Renal cortex interstitium (tissue), 11 donors: ENCODE measurements around the gene SERINC2. TPM values are rescaled to one million over a fixed set of nuclear protein-coding genes. Genes with fewer than 3 reads are reported as not detected.
"Not testable (repeated sequence)": the region's sequence is repeated elsewhere in the genome, so short reads cannot be mapped to it uniquely, and the experiment has no call there.

Experiments
- DNase-seq, 11 donors: peaks; one replicate each; pipeline ENCODE4 v3.0.0-alpha.2; 2013; ENCODE audit warnings: low read depth in 9 of 11, low spot score in 4 of 11; ENCODE audit errors: extremely low read depth in 1 of 11
- polyA plus RNA-seq, 3 donors: library from polyadenylated mRNA; unstranded; fragments of 120-200 nt; gene quantifications; one replicate each; pipeline ENCODE4 v1.2.1, GENCODE V29; 2013; ENCODE audit not compliant: insufficient read length in 3 of 3

The SERINC2 gene
- polyA plus RNA-seq, 3 donors, result 34.8 to 52.4 (median 51.1) TPM

DNA sequence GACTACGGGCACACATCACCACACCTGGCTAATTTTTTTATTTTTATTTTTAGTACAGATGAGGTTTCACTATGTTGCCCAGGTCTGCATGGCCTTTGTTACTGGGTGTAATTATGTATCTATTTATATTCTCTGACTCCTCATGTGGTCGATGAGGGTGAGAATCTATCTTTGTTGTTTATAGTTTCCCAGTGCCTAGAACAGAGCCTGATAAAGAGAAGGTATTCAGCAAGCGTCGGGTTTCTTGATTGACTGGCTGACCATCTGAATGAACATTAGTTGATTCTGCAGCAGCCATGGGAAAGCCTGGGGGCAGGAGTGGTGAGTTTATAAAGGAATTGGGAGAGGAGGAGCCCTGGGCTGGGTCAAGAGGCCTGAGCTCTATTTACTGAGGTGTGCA, 28.5 kb downstream of the SERINC2 start:
- DNase-seq, result no peak

- DNase-seq, result no peak
Measured at GRCh38 chr1:31441970-31442647, 29.1 kb downstream of the SERINC2 start.

- DNase-seq, result no peak
Measured at GRCh38 chr1:31442648-31442994, 29.6 kb downstream of the SERINC2 start.

- no peak for DNase-seq
Measured at GRCh38 chr1:31443673-31444072, 30.7 kb downstream of the SERINC2 start.

GRCh38 chr1:31444725-31445448, 31.9 kb downstream of the SERINC2 start:
- no peak for DNase-seq

- no peak for DNase-seq
Measured at GRCh38 chr1:31445951-31446350, 32.9 kb downstream of the SERINC2 start.

GRCh38 chr1:31447210-31447609, 34.2 kb downstream of the SERINC2 start:
- peak in 3 of 11 donors; percentile 10 to 22 (median 12) for DNase-seq

DNA sequence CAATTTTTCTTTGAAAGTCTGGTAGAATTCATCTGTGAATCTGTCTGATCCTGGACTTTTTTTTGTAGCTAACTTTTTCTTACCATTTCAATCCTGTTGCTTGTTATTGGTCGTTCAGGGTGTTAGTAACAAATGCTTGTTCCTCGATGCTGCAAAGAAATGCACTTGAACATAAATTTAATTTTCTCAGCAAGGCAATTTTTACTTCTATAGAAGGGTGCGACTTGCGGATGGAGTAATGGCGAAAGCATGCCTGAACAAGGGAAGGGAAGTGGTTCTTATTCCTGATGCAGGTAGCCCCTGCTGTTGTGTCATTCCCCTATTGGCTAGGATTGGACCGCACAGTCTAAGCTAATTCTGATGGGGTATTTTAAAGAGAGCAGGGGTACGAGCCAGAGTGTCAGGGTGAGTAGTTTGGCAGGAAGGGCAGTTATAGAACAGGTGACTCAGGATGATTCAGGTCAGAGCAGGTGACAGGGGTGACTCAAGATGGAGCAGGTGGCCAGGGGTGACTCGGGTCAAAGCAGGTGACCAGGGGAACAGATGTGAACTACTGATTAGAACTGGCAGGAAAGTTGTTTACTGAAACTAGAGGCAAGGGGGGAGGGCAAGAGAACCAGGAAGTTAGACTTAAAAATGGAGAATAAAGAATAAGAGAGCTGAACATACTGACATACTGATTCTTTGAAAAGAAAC, 40.5 kb downstream of the SERINC2 start:
- no peak for DNase-seq

DNA sequence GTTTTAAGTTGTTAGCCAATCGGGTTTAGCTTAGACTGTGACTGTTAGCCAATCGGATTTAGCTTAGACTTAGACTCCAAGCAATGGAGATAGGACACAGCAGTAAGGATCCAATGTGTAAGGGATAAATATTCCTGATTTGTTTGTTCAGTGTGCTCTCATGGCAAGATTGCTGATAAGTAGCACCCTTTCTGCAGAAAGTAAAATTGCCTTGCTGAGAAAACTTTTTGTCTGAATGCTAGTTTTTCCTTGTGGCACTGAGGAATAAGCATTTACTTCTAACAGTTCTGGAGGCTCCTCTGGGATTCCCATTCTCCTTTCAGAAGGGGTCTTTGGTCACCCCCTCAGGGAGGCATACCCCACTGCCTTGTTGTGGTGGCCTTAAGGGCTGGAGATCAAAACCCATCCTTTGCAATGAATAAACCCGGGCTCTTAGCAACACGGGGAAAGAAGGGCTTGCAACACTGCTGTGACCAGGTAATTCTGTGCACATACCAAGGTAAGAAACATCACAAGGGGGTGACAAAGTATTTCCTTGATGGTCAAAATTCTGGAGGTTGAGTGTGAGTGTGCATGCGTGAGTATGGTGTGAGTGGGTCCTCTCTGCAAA, 45.4 kb downstream of the SERINC2 start:
- no peak for DNase-seq

GRCh38 chr1:31460027-31460426, 47.0 kb downstream of the SERINC2 start:
- DNase-seq, result no peak

- no peak for DNase-seq
Measured at GRCh38 chr1:31467005-31467674, 54.1 kb downstream of the SERINC2 start.

- no peak for DNase-seq
Measured at GRCh38 chr1:31470794-31471315, 57.8 kb downstream of the SERINC2 start.

DNA sequence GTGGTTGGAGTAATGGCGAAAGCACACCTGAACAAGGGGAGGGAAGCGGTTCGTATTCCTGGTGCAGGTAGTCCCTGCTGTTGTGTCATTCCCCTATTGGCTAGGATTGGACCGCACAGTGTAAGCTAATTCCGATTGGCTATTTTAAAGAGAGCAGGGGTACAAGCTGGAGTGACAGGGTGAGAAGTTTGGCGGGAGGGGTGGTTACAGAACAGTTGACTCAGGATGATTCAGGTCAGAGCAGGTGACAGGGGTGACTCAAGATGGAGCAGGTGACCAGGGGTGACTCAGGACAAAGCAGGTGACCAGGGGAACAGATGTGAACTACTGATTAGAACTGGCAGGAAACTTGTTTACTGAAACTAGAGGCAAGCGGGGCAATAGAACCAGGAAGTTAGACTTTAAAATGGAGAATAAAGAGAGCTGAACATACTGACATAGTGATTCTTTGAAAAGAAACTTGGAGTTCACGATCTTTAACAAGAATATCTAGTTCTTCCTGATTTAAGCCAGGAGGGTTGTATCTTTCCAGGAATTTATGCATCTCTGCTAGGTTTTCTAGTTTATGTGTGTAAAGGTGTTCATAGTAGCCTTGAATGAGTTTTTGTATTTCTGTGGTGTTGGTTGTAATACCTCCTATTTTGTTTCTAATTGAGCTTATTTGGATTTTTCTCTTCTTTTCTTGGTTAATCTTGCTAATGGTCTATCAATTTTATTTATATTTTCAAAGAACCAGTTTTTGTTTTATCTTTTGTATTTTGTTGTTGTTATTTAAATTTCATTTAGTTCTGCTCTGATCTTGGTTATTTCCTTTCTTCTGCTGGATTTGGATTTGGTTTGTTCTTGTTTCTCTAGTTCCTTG, 58.7 kb downstream of the SERINC2 start:
- DNase-seq, result not testable (repeated sequence)

- not testable (repeated sequence) for DNase-seq
Measured at GRCh38 chr1:31472314-31472651, 59.3 kb downstream of the SERINC2 start.

DNA sequence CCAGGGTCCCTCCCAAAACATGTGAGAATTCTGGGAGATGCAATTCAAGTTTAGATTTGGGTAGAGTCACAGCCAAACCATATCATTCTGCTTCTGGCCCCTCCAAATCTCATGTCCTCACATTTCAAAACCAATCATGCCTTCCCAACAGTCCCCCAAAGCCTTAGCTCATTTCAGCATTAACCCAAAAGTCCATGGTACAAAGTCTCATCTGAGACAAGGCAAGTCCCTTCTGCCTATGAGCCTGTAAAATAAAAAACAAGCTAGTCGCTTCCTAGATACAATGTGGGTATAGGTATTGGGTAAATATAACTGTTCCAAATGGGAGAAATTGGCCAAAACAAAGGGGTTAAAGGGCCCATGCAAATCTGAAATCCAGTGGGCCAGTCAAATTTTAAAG, 59.7 kb downstream of the SERINC2 start:
- not testable (repeated sequence) for DNase-seq

DNA sequence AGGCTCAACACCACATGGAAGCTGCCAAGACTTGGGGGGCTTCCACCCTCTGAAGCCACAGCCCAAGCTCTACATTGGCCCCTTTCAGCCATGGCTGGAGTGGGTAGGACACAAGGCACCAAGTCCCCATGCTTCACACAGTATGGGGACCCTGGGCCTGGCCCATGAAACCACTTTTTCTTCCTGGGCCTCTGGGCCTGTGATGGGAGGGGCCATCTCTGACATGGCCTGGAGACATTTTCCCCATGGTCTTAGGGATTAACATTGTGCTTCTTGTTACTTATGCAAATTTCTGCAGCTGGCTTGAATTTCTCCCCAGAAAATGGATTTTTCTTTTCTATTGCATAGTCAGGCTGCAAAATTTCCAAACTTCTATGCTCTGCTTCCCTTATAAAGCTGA, 60.5 kb downstream of the SERINC2 start:
- not testable (repeated sequence) for DNase-seq

GRCh38 chr1:31474567-31474966, 61.6 kb downstream of the SERINC2 start:
- DNase-seq, result not testable (repeated sequence)
